Astrocyte of the cerebellum (primary cell): Measurements from ENCODE around the gene CEP170.
"Not testable (repeated sequence)": the region's sequence is repeated elsewhere in the genome, so short reads cannot be mapped to it uniquely, and the experiment has no call there.

Experiments used
- DNase-seq: peaks from one replicate; pipeline ENCODE4 v3.0.0-alpha.2; 2011; ENCODE audit warnings: low read depth
- H3K4me3 ChIP-seq: 2 replicates; pipeline ENCODE4 v1.5.1; 2011; ENCODE audit warnings: mild to moderate bottlenecking, low read depth, low read length, moderate library complexity
- in situ Hi-C: cut with HindIII; loops from 2 replicates; pipeline ENCODE4 v1.10.0; 2017; ENCODE audit warnings: low sequenced_read_pairs

The CEP170 gene

GRCh38 chr1:243105104-243105503 is 150.0 kb downstream of the CEP170 start:
- H3K4me3 ChIP-seq, DNase-seq, in situ Hi-C loops: not testable (repeated sequence)

- DNase-seq, in situ Hi-C loops, H3K4me3 ChIP-seq: not testable (repeated sequence)
Observed at GRCh38 chr1:243104452-243104851, 150.6 kb downstream of the CEP170 start.

GRCh38 chr1:243101551-243102050 is 153.5 kb downstream of the CEP170 start:
- peak overlapping the region; percentile 24 for H3K4me3 ChIP-seq
- DNase-seq: peak; percentile 5
- in situ Hi-C loops: not testable (repeated sequence)

GRCh38 chr1:243087368-243087767 is 167.7 kb downstream of the CEP170 start:
- in situ Hi-C loops, H3K4me3 ChIP-seq, DNase-seq: not testable (repeated sequence)
